ENCODE measurements around the gene WDR5.

Gene WDR5

GRCh38 chr9:134163371-134164196, 27.7 kb downstream of the WDR5 start:
- Mint-ChIP-seq H3K4me3 (no peak overlapping the region), H3K27me3 (no peaks in the 10 kb centered on the region), H3K4me1 (peaks cover 23% of the 10 kb centered on the region), H3K36me3 (peaks cover 2% of the 10 kb centered on the region), H3K9me3 (no peaks in the 10 kb centered on the region), H3K27ac (no peak overlapping the region)

GRCh38 chr9:134164879-134165278, 29.0 kb downstream of the WDR5 start:
- Mint-ChIP-seq H3K4me1 (peaks cover 23% of the 10 kb centered on the region), H3K27me3 (no peaks in the 10 kb centered on the region), H3K4me3 (no peak overlapping the region), H3K27ac (no peak overlapping the region), H3K36me3 (peaks cover 2% of the 10 kb centered on the region), H3K9me3 (no peaks in the 10 kb centered on the region)

GRCh38 chr9:134165357-134166315, 29.8 kb downstream of the WDR5 start:
- H3K9me3 Mint-ChIP-seq, result no peaks in the 10 kb centered on the region
- H3K27ac Mint-ChIP-seq, result no peak overlapping the region
- peaks cover 2% of the 10 kb centered on the region for H3K36me3 Mint-ChIP-seq
- H3K4me1 Mint-ChIP-seq, result peaks cover 23% of the 10 kb centered on the region
- H3K4me3 Mint-ChIP-seq, result peak overlapping the region; percentile 57
- H3K27me3 Mint-ChIP-seq, result no peaks in the 10 kb centered on the region

- H3K4me1 Mint-ChIP-seq, result peaks cover 23% of the 10 kb centered on the region
- no peaks in the 10 kb centered on the region for H3K27me3 Mint-ChIP-seq
- peaks cover 2% of the 10 kb centered on the region for H3K36me3 Mint-ChIP-seq
- H3K9me3 Mint-ChIP-seq, result no peaks in the 10 kb centered on the region
- H3K4me3 Mint-ChIP-seq, result peak overlapping the region; percentile 57
- H3K27ac Mint-ChIP-seq, result no peak overlapping the region
Observed at GRCh38 chr9:134166374-134166773, 30.5 kb downstream of the WDR5 start.

- no peaks in the 10 kb centered on the region for H3K9me3 Mint-ChIP-seq
- no peaks in the 10 kb centered on the region for H3K27me3 Mint-ChIP-seq
- peaks cover 15% of the 10 kb centered on the region for H3K4me1 Mint-ChIP-seq
- no peaks in the 10 kb centered on the region for H3K36me3 Mint-ChIP-seq
- H3K27ac Mint-ChIP-seq, result no peak overlapping the region
- no peak overlapping the region for H3K4me3 Mint-ChIP-seq
Observed at GRCh38 chr9:134167530-134167931, 31.6 kb downstream of the WDR5 start.

- Mint-ChIP-seq H3K27me3 (no peaks in the 10 kb centered on the region), H3K36me3 (no peaks in the 10 kb centered on the region), H3K4me3 (no peak overlapping the region), H3K9me3 (no peaks in the 10 kb centered on the region), H3K4me1 (peaks cover 8% of the 10 kb centered on the region), H3K27ac (no peak overlapping the region)
Observed at GRCh38 chr9:134168757-134169550, 33.1 kb downstream of the WDR5 start.

- Mint-ChIP-seq H3K9me3 (no peaks in the 10 kb centered on the region), H3K27me3 (no peaks in the 10 kb centered on the region), H3K27ac (no peak overlapping the region), H3K36me3 (no peaks in the 10 kb centered on the region), H3K4me1 (peaks cover 8% of the 10 kb centered on the region), H3K4me3 (no peak overlapping the region)
Observed at GRCh38 chr9:134169724-134170401, 34.0 kb downstream of the WDR5 start.

GRCh38 chr9:134170532-134171315, 34.8 kb downstream of the WDR5 start:
- no peaks in the 10 kb centered on the region for H3K36me3 Mint-ChIP-seq
- H3K4me1 Mint-ChIP-seq, result peaks cover 4% of the 10 kb centered on the region
- peak overlapping the region; percentile 59 for H3K27ac Mint-ChIP-seq
- no peak overlapping the region for H3K4me3 Mint-ChIP-seq
- no peaks in the 10 kb centered on the region for H3K27me3 Mint-ChIP-seq
- H3K9me3 Mint-ChIP-seq, result no peaks in the 10 kb centered on the region

GRCh38 chr9:134171316-134172197, 35.7 kb downstream of the WDR5 start:
- peaks cover under 1% of the 10 kb centered on the region for H3K4me1 Mint-ChIP-seq
- no peaks in the 10 kb centered on the region for H3K27me3 Mint-ChIP-seq
- H3K4me3 Mint-ChIP-seq, result no peak overlapping the region
- no peaks in the 10 kb centered on the region for H3K36me3 Mint-ChIP-seq
- no peaks in the 10 kb centered on the region for H3K9me3 Mint-ChIP-seq
- H3K27ac Mint-ChIP-seq, result peak overlapping the region; percentile 59

GRCh38 chr9:134172198-134173126, 36.6 kb downstream of the WDR5 start:
- no peaks in the 10 kb centered on the region for H3K4me1 Mint-ChIP-seq
- H3K36me3 Mint-ChIP-seq, result no peaks in the 10 kb centered on the region
- H3K9me3 Mint-ChIP-seq, result no peaks in the 10 kb centered on the region
- H3K27me3 Mint-ChIP-seq, result peaks cover 1% of the 10 kb centered on the region
- peak overlapping the region; percentile 59 for H3K27ac Mint-ChIP-seq
- H3K4me3 Mint-ChIP-seq, result no peak overlapping the region

GRCh38 chr9:134173127-134174072, 37.5 kb downstream of the WDR5 start:
- Mint-ChIP-seq H3K9me3 (no peaks in the 10 kb centered on the region), H3K27ac (peak overlapping the region; percentile 59), H3K4me1 (no peaks in the 10 kb centered on the region), H3K36me3 (no peaks in the 10 kb centered on the region), H3K4me3 (no peak overlapping the region), H3K27me3 (peaks cover 3% of the 10 kb centered on the region)

GRCh38 chr9:134174073-134174449, 38.2 kb downstream of the WDR5 start:
- Mint-ChIP-seq H3K27me3 (peaks cover 3% of the 10 kb centered on the region), H3K4me3 (no peak overlapping the region), H3K9me3 (no peaks in the 10 kb centered on the region), H3K4me1 (no peaks in the 10 kb centered on the region), H3K27ac (no peak overlapping the region), H3K36me3 (no peaks in the 10 kb centered on the region)

All from activated naive CD4-positive, alpha-beta T cell treated with anti-CD3 and anti-CD28 coated beads, Interleukin-2, amount 50 U/mL, for 24 hours (primary cell).